K562 (cell line): ENCODE data around the gene SCAMP5. TPM values are rescaled to one million over a fixed set of nuclear protein-coding genes. Genes with fewer than 3 reads are reported as not detected.

Experiments
- CHD2 ChIP-seq: IDR thresholded peaks from 2 replicates; pipeline ENCODE4 v1.6.1; 2011; ENCODE audit warnings: low read depth, low read length
- JUNB ChIP-seq: fragments of 450-650 bp; formaldehyde crosslinking; conservative IDR thresholded peaks from 2 replicates; pipeline ENCODE4 v1.4.0; 2020; ENCODE audit warnings: mild to moderate bottlenecking
- NR1H2 ChIP-seq: sonication (generic); formaldehyde crosslinking; IDR thresholded peaks from 2 replicates; pipeline ENCODE4 v1.4.0; 2020; ENCODE audit warnings: mild to moderate bottlenecking, missing genetic modification reagents
- POLR2H ChIP-seq: IDR thresholded peaks from 2 replicates; pipeline ENCODE4 v1.6.1; 2016; ENCODE audit warnings: missing genetic modification characterization, low read depth, mild to moderate bottlenecking, control low read depth, missing compliant biosample characterization, moderate library complexity
- TCF3 ChIP-seq: sonication (generic); formaldehyde crosslinking; IDR thresholded peaks from 2 replicates; pipeline ENCODE4 v1.4.0; 2020; ENCODE audit warnings: mild to moderate bottlenecking, missing genetic modification reagents
- TRIM28 ChIP-seq: fragments of 450-650 bp; IDR thresholded peaks from 2 replicates; pipeline ENCODE4 v1.6.1; 2017
- ZNF589 ChIP-seq: fragments of 200-800 bp; sonication (Bioruptor generic); IDR thresholded peaks from 2 replicates; pipeline ENCODE4 v1.6.1; 2016; ENCODE audit warnings: low read depth, missing genetic modification characterization, missing compliant biosample characterization
- polyA plus RNA-seq, 8 experiments: library from polyadenylated mRNA; depleted of rRNA in 4 of 8; stranded (reverse) in 5 of 8; unstranded in 3 of 8; fragments of >200 nt; fragmentation: Nextera tagmentation in 2 of 8; fragmentation: Illumina TruSeq in 1 of 8; extraction: Ambion mirVana in 2 of 8; extraction: Trizol in 1 of 8; gene quantifications; 2 replicates each; pipeline versions ENCODE4 v1.2.1 to v1.2.3, GENCODE V29; 2011 to 2014; ENCODE audit warnings: inconsistent platforms in 1 of 8, missing spikeins in 1 of 8
- total RNA-seq, 7 experiments: library from RNA; depleted of rRNA in 6 of 7; stranded (reverse); fragments of >200 nt in 6 of 7; fragmentation: Illumina TruSeq in 2 of 7; extraction: Trizol in 2 of 7; gene quantifications; 2 replicates each; pipeline versions ENCODE4 v1.2.1 to v1.2.3, GENCODE V29; 2011 to 2021; ENCODE audit warnings: low replicate concordance in 1 of 7
- TF ChIP-seq, protein P1 (sequence below): fragments of 450-650 bp; IDR thresholded peaks from 2 replicates; pipeline ENCODE4 v1.6.1; 2016; ENCODE audit warnings: mild to moderate bottlenecking, moderate library complexity
- TF ChIP-seq, protein P2 (sequence below): fragments of 250-450 bp; sonication (Bioruptor Pico); IDR thresholded peaks from 2 replicates; pipeline ENCODE4 v1.5.0; 2021; ENCODE audit warnings: mild to moderate bottlenecking, borderline replicate concordance
- TF ChIP-seq, protein P3 (sequence below): fragments of 450-650 bp; IDR thresholded peaks from 2 replicates; pipeline ENCODE4 v1.6.1; 2018; ENCODE audit warnings: mild to moderate bottlenecking, low read depth; ENCODE audit not compliant: partially characterized antibody

Gene SCAMP5
- total and polyA plus RNA-seq, 9 of the 15 experiments (the other 6 are each of a cell fraction or from before 2014, with no cell fraction given): 0.09 to 0.29 (median 0.19) TPM; not detected in 5

DNA sequence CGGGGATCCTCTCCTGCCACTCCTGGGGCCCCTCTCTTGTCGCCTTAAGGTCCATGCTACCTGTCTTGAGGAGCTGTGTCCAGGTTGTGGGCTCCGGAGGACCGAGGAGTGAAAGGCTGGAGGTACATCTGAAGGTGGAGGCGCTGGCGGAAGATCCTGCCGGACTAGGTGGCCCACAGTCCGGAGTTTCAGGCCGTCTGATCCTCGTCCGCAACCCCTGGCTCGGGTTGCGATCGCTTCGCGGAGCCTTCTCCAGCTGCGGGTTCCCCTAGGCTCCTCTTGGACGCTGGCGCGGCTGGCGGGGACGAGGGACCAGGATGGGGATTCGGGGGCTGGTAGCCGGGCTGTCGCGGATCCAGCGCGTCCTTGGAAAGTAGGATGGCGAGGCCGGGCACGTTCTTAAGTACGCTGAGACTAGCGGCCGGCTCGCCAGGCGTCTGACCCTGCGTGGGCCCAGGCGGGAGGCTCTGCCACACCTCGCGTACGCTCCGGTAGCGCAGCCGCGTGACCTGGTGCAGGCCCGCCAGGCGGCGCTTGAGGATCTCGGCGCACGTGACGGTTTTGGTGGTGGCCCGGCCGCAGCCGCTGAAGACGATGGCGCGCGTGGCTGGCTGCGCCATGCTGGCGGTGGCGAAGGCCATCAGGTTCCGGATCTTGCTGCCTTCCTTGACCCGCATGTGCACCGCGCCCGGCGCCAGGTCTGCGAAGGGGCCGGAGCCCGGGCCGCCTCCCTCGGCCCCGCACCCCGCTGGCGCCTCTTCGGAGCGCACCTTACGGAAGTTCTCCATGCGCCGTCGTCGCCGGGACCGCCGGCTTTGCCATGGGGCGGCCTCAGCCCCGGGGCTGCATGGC is 39.3 kb upstream of the SCAMP5 start (continued):
- TF ChIP-seq, protein P1, sequence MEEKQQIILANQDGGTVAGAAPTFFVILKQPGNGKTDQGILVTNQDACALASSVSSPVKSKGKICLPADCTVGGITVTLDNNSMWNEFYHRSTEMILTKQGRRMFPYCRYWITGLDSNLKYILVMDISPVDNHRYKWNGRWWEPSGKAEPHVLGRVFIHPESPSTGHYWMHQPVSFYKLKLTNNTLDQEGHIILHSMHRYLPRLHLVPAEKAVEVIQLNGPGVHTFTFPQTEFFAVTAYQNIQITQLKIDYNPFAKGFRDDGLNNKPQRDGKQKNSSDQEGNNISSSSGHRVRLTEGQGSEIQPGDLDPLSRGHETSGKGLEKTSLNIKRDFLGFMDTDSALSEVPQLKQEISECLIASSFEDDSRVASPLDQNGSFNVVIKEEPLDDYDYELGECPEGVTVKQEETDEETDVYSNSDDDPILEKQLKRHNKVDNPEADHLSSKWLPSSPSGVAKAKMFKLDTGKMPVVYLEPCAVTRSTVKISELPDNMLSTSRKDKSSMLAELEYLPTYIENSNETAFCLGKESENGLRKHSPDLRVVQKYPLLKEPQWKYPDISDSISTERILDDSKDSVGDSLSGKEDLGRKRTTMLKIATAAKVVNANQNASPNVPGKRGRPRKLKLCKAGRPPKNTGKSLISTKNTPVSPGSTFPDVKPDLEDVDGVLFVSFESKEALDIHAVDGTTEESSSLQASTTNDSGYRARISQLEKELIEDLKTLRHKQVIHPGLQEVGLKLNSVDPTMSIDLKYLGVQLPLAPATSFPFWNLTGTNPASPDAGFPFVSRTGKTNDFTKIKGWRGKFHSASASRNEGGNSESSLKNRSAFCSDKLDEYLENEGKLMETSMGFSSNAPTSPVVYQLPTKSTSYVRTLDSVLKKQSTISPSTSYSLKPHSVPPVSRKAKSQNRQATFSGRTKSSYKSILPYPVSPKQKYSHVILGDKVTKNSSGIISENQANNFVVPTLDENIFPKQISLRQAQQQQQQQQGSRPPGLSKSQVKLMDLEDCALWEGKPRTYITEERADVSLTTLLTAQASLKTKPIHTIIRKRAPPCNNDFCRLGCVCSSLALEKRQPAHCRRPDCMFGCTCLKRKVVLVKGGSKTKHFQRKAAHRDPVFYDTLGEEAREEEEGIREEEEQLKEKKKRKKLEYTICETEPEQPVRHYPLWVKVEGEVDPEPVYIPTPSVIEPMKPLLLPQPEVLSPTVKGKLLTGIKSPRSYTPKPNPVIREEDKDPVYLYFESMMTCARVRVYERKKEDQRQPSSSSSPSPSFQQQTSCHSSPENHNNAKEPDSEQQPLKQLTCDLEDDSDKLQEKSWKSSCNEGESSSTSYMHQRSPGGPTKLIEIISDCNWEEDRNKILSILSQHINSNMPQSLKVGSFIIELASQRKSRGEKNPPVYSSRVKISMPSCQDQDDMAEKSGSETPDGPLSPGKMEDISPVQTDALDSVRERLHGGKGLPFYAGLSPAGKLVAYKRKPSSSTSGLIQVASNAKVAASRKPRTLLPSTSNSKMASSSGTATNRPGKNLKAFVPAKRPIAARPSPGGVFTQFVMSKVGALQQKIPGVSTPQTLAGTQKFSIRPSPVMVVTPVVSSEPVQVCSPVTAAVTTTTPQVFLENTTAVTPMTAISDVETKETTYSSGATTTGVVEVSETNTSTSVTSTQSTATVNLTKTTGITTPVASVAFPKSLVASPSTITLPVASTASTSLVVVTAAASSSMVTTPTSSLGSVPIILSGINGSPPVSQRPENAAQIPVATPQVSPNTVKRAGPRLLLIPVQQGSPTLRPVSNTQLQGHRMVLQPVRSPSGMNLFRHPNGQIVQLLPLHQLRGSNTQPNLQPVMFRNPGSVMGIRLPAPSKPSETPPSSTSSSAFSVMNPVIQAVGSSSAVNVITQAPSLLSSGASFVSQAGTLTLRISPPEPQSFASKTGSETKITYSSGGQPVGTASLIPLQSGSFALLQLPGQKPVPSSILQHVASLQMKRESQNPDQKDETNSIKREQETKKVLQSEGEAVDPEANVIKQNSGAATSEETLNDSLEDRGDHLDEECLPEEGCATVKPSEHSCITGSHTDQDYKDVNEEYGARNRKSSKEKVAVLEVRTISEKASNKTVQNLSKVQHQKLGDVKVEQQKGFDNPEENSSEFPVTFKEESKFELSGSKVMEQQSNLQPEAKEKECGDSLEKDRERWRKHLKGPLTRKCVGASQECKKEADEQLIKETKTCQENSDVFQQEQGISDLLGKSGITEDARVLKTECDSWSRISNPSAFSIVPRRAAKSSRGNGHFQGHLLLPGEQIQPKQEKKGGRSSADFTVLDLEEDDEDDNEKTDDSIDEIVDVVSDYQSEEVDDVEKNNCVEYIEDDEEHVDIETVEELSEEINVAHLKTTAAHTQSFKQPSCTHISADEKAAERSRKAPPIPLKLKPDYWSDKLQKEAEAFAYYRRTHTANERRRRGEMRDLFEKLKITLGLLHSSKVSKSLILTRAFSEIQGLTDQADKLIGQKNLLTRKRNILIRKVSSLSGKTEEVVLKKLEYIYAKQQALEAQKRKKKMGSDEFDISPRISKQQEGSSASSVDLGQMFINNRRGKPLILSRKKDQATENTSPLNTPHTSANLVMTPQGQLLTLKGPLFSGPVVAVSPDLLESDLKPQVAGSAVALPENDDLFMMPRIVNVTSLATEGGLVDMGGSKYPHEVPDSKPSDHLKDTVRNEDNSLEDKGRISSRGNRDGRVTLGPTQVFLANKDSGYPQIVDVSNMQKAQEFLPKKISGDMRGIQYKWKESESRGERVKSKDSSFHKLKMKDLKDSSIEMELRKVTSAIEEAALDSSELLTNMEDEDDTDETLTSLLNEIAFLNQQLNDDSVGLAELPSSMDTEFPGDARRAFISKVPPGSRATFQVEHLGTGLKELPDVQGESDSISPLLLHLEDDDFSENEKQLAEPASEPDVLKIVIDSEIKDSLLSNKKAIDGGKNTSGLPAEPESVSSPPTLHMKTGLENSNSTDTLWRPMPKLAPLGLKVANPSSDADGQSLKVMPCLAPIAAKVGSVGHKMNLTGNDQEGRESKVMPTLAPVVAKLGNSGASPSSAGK: peak; percentile 100
- TF ChIP-seq ZNF589 (CRISPR knock-in tag) (peak; percentile 52; the same call in 1 of the 2 replicates), NR1H2 (CRISPR knock-in tag) (peak; percentile 99; the same call in 1 of the 2 replicates), JUNB (no peak), CHD2 (peak; percentile 20; the same call in 1 of the 2 replicates), TRIM28 (no peak), POLR2H (tag) (no peak), TCF3 (peak; percentile 53)
- TF ChIP-seq, protein P2, sequence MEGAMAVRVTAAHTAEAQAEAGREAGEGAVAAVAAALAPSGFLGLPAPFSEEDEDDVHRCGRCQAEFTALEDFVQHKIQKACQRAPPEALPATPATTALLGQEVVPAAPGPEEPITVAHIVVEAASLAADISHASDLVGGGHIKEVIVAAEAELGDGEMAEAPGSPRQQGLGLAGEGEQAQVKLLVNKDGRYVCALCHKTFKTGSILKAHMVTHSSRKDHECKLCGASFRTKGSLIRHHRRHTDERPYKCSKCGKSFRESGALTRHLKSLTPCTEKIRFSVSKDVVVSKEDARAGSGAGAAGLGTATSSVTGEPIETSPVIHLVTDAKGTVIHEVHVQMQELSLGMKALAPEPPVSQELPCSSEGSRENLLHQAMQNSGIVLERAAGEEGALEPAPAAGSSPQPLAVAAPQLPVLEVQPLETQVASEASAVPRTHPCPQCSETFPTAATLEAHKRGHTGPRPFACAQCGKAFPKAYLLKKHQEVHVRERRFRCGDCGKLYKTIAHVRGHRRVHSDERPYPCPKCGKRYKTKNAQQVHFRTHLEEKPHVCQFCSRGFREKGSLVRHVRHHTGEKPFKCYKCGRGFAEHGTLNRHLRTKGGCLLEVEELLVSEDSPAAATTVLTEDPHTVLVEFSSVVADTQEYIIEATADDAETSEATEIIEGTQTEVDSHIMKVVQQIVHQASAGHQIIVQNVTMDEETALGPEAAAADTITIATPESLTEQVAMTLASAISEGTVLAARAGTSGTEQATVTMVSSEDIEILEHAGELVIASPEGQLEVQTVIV (CRISPR knock-in tag): no peak
- TF ChIP-seq, protein P3, sequence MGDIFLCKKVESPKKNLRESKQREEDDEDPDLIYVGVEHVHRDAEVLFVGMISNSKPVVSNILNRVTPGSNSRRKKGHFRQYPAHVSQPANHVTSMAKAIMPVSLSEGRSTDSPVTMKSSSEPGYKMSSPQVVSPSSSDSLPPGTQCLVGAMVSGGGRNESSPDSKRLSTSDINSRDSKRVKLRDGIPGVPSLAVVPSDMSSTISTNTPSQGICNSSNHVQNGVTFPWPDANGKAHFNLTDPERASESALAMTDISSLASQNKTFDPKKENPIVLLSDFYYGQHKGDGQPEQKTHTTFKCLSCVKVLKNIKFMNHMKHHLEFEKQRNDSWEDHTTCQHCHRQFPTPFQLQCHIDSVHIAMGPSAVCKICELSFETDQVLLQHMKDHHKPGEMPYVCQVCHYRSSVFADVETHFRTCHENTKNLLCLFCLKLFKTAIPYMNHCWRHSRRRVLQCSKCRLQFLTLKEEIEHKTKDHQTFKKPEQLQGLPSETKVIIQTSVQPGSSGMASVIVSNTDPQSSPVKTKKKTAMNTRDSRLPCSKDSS: no peak
